ENCODE measurements around the gene EIF4EBP2.

DNA sequence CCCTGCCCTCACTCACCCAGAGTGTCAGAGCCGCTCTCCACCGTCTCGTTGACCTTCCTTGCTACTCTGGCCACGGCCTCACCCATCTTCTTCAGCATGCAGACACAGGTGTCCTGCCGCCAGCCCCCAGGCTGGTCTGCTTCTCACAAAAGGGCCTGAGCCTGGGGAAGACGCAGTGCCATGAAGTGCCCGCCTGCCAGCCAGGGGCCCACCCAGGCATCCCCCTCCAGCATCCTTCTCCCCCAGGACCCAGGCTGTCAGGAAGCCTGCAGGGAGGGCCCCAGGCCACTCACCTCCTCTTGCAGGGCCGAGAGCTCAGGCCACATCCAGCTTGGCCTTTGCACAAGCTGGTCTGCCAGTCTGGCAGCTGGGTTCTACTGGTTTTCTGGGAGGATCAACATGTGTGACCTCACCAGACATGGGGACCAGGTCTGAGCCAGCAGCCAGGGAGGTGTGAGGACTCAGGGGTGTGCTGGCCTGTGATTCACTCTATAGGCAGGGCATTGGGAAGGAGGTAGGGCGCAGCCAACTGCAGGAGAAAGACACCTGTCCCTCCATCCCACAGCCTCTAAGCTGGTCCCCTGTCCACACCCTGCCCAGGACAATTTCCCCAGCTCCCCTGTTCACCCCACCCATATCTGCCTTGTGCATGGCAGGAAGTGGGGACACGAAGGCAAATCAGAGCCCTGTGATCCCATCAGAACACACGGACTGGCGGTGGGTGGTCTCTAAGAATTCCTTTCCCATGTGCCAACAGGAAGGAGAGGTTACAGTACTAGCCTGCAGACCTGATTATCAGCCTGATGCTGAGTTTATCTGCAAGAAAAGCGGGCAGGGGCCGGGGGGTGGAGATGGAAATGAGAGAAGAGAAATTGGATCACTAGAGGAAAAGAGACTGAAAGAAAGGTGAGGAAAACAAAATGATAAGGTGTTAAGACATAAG lies 27.2 kb upstream of the EIF4EBP2 start:
- TF ChIP-seq, protein P1, sequence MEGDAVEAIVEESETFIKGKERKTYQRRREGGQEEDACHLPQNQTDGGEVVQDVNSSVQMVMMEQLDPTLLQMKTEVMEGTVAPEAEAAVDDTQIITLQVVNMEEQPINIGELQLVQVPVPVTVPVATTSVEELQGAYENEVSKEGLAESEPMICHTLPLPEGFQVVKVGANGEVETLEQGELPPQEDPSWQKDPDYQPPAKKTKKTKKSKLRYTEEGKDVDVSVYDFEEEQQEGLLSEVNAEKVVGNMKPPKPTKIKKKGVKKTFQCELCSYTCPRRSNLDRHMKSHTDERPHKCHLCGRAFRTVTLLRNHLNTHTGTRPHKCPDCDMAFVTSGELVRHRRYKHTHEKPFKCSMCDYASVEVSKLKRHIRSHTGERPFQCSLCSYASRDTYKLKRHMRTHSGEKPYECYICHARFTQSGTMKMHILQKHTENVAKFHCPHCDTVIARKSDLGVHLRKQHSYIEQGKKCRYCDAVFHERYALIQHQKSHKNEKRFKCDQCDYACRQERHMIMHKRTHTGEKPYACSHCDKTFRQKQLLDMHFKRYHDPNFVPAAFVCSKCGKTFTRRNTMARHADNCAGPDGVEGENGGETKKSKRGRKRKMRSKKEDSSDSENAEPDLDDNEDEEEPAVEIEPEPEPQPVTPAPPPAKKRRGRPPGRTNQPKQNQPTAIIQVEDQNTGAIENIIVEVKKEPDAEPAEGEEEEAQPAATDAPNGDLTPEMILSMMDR (IDR thresholded peaks at IDR 0.05): no peak
- TF ChIP-seq EZH2 (IDR thresholded peaks at IDR 0.05): no peak
- no peak for TF ChIP-seq EZH2phosphoT487 (IDR thresholded peaks at IDR 0.05)
